SU-DHL-6 (cell line): Measurements from ENCODE around the gene TMEM214.

ENCODE experiments used
- CTCF ChIP-seq: fragments of 200-600 bp; sonication (generic); IDR thresholded peaks from one replicate; pipeline ENCODE4 v1.5.1; 2017; ENCODE audit warnings: antibody characterized with exemption, mild to moderate bottlenecking, low read length, moderate library complexity; ENCODE audit not compliant: insufficient read depth, poor library complexity, severe bottlenecking
- EZH2phosphoT487 ChIP-seq: fragments of 200-600 bp; sonication (generic), shearing (Covaris generic); conservative IDR thresholded peaks from 2 replicates; pipeline ENCODE4 v1.6.1; 2018; ENCODE audit warnings: mild to moderate bottlenecking, antibody characterized with exemption, low read length, moderate library complexity, mixed read lengths

- TF ChIP-seq CTCF (no peak), EZH2phosphoT487 (no peak)
Observed at GRCh38 chr2:27009716-27010115, 23.0 kb upstream of the TMEM214 start.
